Measurements from ENCODE around the gene MAD1L1. TPM values are rescaled to one million over a fixed set of nuclear protein-coding genes. Genes with fewer than 3 reads are reported as not detected.

Gene MAD1L1
- total and polyA plus RNA-seq, 2 of the 8 experiments (the other 6 are each of a cell fraction or from before 2014, with no cell fraction given) = 40.4 to 44.6 TPM

- TF ChIP-seq SAP30 (IDR thresholded peaks at IDR 0.05; ENCODE audit: insufficient read depth, insufficient replicate concordance, low read length) (no peak), HDAC6 (IDR thresholded peaks at IDR 0.05; ENCODE audit: low read depth, low read length) (no peak), JUND (IDR thresholded peaks at IDR 0.05; ENCODE audit: low read length) (no peak), TAF1 (IDR thresholded peaks at IDR 0.05; ENCODE audit: low read depth, low read length) (peak; percentile 83), EGR1 (IDR thresholded peaks at IDR 0.05; ENCODE audit: borderline replicate concordance, low read depth, low read length) (peak; percentile 19; the same call in 1 of the 2 replicates), CTBP2 (IDR thresholded peaks at IDR 0.05; ENCODE audit: borderline replicate concordance, insufficient read depth, insufficient read length, low read length) (no peak), SIX5 (IDR thresholded peaks at IDR 0.05; ENCODE audit: low read depth, low read length) (no peak), TBP (IDR thresholded peaks at IDR 0.05; ENCODE audit: low read depth, low read length) (peak; percentile 62; the same call in 1 of the 2 replicates), NANOG (IDR thresholded peaks at IDR 0.05; ENCODE audit: insufficient read depth, low read depth, low read length, poor library complexity, severe bottlenecking) (no peak), BRCA1 (IDR thresholded peaks at IDR 0.05; ENCODE audit: low read depth, low read length) (peak; percentile 95), SRF (IDR thresholded peaks at IDR 0.05; ENCODE audit: low read depth, low read length) (no peak), TCF12 (IDR thresholded peaks at IDR 0.05; ENCODE audit: low read depth, low read length) (no peak), TAF7 (optimal IDR thresholded peaks at IDR 0.05; ENCODE audit: borderline replicate concordance, low read depth, low read length) (peak; percentile 49), POLR2AphosphoS5 (IDR thresholded peaks at IDR 0.05; ENCODE audit: low read depth, low read length) (peak; percentile 51), RAD21 (IDR thresholded peaks at IDR 0.05 in 1 of 2, conservative IDR thresholded peaks at IDR 0.05 in 1 of 2; ENCODE audit: low read depth in 2 of 2, low read length in 2 of 2) (no peak), GTF2F1 (IDR thresholded peaks at IDR 0.05; ENCODE audit: borderline replicate concordance, low read depth, low read length) (no peak)
- TF ChIP-seq, protein P1, sequence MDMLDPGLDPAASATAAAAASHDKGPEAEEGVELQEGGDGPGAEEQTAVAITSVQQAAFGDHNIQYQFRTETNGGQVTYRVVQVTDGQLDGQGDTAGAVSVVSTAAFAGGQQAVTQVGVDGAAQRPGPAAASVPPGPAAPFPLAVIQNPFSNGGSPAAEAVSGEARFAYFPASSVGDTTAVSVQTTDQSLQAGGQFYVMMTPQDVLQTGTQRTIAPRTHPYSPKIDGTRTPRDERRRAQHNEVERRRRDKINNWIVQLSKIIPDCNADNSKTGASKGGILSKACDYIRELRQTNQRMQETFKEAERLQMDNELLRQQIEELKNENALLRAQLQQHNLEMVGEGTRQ (IDR thresholded peaks at IDR 0.05; ENCODE audit: low read length) = no peak
- TF ChIP-seq, protein P2, sequence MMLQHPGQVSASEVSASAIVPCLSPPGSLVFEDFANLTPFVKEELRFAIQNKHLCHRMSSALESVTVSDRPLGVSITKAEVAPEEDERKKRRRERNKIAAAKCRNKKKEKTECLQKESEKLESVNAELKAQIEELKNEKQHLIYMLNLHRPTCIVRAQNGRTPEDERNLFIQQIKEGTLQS (IDR thresholded peaks at IDR 0.05; ENCODE audit: insufficient read depth, low read depth, low read length) = no peak
- TF ChIP-seq, protein P3, sequence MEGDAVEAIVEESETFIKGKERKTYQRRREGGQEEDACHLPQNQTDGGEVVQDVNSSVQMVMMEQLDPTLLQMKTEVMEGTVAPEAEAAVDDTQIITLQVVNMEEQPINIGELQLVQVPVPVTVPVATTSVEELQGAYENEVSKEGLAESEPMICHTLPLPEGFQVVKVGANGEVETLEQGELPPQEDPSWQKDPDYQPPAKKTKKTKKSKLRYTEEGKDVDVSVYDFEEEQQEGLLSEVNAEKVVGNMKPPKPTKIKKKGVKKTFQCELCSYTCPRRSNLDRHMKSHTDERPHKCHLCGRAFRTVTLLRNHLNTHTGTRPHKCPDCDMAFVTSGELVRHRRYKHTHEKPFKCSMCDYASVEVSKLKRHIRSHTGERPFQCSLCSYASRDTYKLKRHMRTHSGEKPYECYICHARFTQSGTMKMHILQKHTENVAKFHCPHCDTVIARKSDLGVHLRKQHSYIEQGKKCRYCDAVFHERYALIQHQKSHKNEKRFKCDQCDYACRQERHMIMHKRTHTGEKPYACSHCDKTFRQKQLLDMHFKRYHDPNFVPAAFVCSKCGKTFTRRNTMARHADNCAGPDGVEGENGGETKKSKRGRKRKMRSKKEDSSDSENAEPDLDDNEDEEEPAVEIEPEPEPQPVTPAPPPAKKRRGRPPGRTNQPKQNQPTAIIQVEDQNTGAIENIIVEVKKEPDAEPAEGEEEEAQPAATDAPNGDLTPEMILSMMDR (IDR thresholded peaks at IDR 0.05; ENCODE audit: control extremely low read depth in 1 of 3, insufficient read depth in 1 of 3, low read depth in 1 of 3, low read length in 3 of 3) = no peak
Measured at GRCh38 chr7:2232766-2233520, at the start of gene MAD1L1 (continued).
